Stimulated activated CD8-positive, alpha-beta memory T cell treated with anti-CD3 and anti-CD28 coated beads, Interleukin-15, amount 100 ng/mL, for 1 hour (primary cell): ENCODE data around the gene CCDC142.
"Not testable (repeated sequence)": the region's sequence is repeated elsewhere in the genome, so short reads cannot be mapped to it uniquely, and the experiment has no call there.

Experiments used
- DNase-seq: peaks from one replicate; pipeline ENCODE4 v3.0.0-alpha.2; 2020; ENCODE audit warnings: low read depth

The CCDC142 gene

GRCh38 chr2:74498500-74499266 lies 15.9 kb upstream of the CCDC142 start:
- DNase-seq: no peak

- no peak for DNase-seq
Measured at GRCh38 chr2:74497777-74498499, 15.1 kb upstream of the CCDC142 start.

- DNase-seq: no peak
Measured at GRCh38 chr2:74496997-74497776, 14.4 kb upstream of the CCDC142 start.

GRCh38 chr2:74495440-74495839 lies 12.6 kb upstream of the CCDC142 start:
- no peak for DNase-seq

GRCh38 chr2:74493546-74493945 lies 10.7 kb upstream of the CCDC142 start:
- no peak for DNase-seq

- DNase-seq: no peak
Measured at GRCh38 chr2:74491648-74492544, 9.1 kb upstream of the CCDC142 start.

- DNase-seq: no peak
Measured at GRCh38 chr2:74489906-74490305, 7.1 kb upstream of the CCDC142 start.

- DNase-seq: no peak
Measured at GRCh38 chr2:74488643-74489481, 6.1 kb upstream of the CCDC142 start.

- DNase-seq: no peak
Measured at GRCh38 chr2:74486141-74486540, 3.3 kb upstream of the CCDC142 start.

- DNase-seq: not testable (repeated sequence)
Measured at GRCh38 chr2:74483675-74484164, 922 bp upstream of the CCDC142 start.

- DNase-seq: no peak
Measured at GRCh38 chr2:74481961-74482800, 617 bp downstream of the CCDC142 start.

GRCh38 chr2:74481431-74481830 lies 1.4 kb downstream of the CCDC142 start:
- no peak for DNase-seq

GRCh38 chr2:74474899-74475298 lies 7.9 kb downstream of the CCDC142 start:
- no peak for DNase-seq

- DNase-seq: no peak
Measured at GRCh38 chr2:74474481-74474880, 8.3 kb downstream of the CCDC142 start.

- no peak for DNase-seq
Measured at GRCh38 chr2:74472945-74473258, 9.9 kb downstream of the CCDC142 start.

GRCh38 chr2:74472086-74472944 lies 10.5 kb downstream of the CCDC142 start, which contains the start of gene MRPL53:
Gene MRPL53, minus strand, starts transcription at chr2:74472680. Its CDS starts 20 bp downstream, at chr2:74472660.
- peak; percentile 94 for DNase-seq

- DNase-seq: no peak
Measured at GRCh38 chr2:74471332-74472065, 11.3 kb downstream of the CCDC142 start.

- not testable (repeated sequence) for DNase-seq
Measured at GRCh38 chr2:74470742-74471141, 12.1 kb downstream of the CCDC142 start.
